HG03280 (cell line): ENCODE results near the gene NME1.
"Not testable (repeated sequence)": the region's sequence is repeated elsewhere in the genome, so short reads cannot be mapped to it uniquely, and the experiment has no call there.

Source experiments
- ATAC-seq: cut with Tn5 transposase; IDR thresholded peaks from one replicate; pipeline ENCODE4 v1.9.1; 2021; ENCODE audit warnings: mild to moderate bottlenecking, moderate library complexity; ENCODE audit not compliant: unreplicated experiment

NME1 gene

DNA sequence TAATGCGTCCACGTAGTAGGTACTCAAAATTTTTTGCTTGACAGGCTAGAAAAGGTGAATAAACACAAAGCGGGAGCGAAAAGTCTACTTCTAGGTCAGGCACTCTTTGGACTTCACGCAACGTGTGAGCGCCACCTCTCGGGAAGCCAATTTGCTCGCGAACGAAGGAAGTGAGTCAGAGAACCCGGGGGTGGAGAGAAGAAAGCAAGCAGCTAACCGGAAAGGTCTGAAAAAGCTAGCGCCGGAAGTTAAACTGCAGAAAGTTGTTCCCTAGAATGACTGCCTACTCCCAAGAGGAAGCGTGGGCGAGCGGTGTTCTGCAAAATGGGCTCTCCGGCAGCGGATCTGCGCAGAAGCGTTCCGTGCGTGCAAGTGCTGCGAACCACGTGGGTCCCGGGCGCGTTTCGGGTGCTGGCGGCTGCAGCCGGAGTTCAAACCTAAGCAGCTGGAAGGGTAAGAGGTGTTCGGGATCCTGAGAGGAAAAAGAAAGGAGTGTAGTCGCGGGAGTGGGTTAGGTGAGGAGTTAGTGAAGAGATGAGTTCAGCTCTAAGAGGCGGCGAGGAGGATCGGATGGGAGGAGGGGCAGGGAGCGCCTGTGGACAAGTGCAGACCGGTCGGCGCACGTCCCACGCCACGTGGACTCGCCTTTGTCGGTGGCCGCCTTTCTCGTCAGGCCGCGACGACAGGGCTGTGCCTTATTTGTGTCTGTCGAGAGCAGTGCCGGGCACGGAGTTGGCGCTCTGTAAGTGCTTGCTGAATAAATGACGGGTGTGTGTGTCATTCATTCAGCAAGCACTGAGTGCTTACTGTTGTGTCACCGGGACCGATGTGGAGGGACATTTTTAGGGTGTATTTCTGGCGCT is at the start of gene NME1:
Gene NME1 (plus strand): TSS at position 350 of the 863 bp plus-strand sequence. CDS start 2,096 bp downstream, outside the sequence.
- ATAC-seq, result peak; percentile 91

DNA sequence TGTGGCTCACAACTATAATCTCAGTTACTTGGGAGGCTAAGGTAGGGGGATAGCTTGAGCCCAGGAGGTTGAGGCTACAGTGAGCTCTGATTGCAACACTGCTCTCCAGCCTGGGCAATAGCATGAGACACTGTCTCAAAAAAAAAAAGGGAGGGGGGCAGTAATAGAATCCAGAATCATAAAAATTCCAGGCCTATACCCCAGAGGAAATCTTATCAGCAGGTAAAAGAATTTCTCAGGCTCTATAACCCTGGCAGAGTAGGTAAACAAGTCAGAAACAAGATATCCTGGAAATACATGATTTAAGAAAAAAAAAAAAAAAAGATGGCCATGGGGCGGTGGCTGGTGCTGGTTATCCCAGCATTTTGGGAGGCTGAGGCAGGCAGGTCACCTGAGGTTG is 45.6 kb upstream of the NME1 start:
- ATAC-seq, result no peak

DNA sequence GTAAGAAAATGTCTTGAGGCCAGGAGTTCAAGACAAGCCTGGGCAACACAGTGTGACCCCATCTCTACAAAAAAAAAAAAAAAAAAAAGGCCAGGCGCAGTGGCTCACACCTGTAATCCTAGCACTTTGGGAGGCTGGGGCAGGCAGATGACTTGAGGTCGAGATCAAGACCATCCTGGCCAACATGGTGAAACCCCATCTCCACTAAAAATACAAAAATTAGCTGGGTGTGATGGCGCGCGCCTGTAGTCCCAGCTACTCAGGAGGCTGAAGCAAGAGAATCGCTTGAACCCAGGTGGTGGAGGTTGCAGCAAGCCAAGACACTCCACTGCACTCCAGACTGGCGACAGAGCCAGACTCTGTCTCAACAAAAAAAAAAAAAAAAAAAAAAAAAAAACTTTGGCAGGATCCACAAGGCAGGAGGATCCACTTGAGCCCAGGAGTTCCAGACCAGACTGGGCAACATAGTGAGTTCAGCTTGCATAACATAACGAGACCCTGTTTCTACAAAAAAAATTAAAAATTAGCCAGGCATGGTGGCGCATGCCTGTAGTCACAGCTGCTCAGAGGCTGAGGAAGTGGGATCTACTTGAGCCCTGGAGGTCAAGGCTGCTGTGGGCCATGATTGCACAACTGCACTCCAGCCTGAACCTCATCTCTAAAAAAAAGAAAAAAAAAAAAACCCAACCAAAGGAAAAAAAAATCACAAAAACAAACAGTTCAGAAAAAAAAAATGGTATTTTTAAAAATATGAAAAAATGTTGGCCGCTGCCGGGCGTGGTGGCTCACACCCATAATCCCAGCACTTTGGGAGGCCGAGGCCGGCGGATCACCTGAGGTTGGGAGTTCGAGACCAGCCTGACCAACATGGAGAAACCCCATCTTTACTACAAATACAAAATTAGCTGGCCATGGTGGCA is 40.8 kb upstream of the NME1 start:
- ATAC-seq, result not testable (repeated sequence)

DNA sequence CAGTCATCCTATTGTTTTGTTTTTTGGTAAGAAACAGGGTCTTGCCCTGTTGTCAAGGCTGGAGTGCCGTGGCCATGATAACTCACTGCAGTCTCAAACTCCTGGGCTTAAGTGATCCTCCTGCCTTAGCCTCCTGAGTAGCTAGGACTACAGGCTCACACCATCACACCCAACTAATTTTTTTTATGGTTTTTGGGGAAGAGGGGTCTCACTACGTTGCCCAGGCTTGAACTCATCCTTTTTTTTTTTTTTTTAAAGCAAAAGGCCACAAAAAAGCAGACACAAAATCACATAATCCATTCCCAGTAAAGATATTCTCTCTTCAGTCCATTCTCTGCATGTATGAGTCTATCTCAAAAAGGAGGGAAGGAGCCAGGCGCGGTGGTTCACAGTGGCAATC is 38.2 kb upstream of the NME1 start:
- no peak for ATAC-seq

DNA sequence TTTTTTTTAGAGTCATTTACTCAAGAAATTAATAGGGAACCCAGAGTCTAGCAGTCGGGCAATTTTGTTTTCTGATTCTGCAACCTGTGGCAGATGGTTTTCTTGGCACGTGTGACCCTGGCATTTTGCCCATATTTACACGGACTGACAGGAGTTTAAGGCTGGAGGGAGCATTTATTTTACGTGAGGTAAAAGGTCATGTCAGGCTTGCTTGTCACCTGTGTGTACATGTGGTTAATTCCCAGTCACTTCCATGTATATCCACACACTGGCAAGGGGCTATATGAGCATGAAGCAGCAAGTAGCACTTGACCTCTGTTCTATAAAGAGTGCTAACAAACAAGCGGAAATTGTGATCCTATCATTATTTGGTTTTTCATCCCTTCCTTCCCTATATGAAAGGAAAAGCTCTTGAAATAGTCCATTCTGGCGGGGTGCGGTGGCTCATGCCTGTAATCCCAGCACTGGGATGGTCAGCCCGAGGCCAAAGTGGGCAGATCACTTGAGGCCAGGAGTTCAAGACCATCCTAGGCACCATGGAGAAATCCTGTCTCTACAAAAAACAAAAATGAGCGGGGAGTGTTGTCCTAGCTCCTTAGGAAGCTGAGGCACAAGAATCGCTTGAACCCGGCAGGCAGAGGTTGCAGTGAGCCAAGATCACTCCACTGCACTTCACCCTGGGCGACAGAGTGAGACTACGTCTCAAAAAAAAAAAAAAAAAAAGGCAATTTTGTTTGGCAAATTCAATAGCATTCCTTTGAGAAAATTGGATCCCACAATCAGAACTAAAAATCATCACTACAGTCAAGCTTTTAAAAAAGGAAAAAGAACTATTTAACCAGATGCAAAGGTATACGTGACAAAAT is 34.8 kb upstream of the NME1 start:
- ATAC-seq, result no peak

DNA sequence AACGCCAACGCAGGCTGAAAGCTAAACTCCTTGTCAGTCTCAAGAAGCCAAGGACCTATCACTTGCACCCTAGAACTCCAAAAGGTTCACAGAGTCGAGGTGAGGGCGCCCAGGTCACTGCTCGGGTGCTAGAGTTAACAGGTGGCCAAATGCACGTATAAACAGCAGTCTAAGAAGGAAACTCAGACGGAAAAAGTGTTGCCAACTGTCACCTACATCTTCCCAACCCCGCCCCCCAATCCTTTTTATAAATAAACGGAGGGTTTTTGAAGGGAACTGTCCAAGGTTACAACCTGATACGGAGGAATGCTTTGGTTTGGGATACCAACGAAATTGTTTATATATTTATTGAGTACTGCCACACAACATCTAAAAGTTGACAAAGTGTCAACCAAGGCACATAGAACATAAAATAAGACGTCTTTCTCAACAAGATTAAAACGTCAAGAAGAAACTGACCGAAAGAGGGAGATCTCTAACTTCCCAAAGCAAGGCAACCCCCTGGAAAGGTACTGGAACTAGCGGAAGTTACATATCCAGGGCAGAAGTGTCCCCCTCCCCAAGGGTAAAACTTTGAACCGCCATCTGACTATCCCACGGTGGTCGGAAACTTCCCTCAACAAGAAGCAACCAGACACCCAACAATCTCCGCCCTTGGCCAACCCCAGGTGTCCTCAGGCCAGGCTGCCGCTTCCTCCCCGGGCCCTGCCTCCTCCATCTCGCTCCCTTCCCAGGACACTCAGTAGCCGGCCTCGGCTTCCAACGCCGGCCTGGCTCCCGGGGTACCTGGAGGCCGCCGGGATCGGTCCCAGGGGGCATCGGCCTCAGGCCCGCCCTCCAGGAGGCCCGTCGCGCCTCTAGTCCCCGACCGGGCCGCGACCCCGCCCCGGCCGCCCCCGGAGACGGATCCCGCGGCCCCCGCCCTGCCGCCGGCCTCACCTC is 33.7 kb upstream of the NME1 start:
- peak; percentile 19 for ATAC-seq

DNA sequence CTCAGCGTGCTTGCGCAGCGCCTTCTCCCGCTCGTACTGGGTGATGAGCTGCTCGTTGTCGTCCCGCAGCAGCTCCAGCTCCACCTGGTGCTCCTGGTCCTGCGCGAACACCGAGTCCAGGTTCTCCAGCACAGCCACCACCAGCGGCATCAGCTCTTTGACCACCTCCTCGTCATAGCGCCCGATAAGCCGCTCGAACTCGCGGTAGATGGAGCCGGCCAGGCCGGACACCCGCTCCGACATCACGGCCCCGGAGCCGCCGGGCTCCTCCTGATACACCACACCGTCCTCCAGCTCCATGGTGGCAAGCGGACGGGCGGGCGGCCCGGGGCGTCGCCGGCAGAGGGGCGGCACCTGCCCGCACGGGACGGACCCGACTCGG is 33.0 kb upstream of the NME1 start:
- peak; percentile 27 for ATAC-seq

DNA sequence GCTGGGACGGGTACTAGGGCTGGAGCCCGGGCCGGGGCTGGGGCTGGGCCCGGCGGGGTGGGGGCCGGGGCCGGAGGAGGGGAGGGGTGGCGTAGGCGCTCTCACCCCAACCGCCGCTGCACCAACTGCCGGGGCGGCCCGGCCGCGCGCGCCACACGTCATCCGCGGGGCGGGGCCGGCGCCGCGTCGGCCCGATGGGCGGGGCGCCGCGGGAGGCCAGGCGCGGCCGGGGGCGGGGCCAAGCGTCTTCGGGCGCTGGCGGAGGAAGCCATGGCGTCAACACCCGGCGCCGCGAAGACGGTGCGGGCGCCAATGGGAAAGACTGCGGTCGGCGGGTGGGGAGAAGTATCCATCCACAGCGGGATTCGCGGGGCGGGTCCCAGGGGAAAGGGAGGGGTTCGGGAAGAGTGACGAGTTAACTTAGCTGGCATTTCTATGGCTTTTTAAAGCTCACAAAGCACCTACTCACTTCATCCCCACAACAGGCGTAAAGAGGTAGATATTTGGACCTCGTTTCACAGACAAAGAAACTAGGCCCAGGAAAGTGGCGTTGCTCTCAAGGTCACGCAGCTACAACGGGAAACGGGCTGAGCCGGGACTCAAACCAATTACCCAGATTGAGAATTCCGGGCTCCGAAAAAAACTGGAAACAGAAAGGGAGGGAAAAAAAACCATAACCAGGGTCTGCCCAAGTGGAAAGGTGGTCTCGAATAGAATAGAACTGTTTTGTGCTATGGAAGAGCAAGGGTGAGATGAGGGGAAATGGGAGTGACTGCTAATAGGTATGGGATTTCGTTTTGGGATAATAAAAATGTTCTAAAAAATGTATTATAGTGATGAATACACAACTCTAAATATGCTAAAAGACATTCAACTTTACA is 32.4 kb upstream of the NME1 start, which contains the start of gene SPAG9:
Gene SPAG9 (minus strand): TSS at position 130 of the 881 bp plus-strand sequence. CDS start 212 bp downstream, outside the sequence.
- peak; percentile 80 for ATAC-seq

DNA sequence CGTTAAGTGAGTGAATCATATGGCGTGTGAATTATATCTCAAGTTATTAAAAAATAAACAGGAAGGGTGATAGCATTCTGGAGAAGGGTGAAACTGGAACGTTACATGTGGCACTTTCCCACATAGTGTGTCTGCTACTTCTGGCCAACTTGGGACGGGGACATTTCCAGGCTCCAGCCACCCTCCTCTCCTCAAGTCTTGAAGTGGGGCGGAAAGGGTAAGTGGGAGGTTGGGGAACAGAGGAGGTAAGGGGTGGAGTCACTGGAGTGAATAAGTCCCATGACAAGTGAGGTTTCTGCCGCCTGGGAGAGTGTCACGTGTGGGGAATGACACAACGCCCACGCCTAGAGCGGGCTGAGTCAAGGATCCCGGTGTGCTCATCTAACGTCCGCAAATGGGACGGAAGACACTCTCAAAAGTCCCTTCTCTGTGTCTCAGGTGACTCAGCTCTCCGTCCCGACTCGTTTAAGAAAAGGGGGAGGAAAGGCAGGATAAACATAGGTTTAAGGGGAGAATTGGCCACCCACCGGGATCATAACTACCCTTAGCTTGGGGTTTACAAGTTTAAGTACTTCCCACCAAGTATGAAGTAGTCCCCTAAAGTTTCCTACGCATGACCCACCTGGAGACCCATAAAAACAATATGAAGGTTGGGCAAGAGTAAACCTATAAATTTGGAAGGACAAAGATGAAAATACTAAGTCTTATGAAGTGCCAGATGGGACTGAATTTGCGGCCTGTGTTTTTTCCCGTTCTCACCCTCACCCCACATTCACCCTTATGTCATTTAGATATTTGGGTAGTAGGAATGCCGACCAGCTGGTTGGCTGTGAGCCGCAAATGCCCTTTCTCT is 31.5 kb upstream of the NME1 start:
- ATAC-seq, result peak; percentile 30

DNA sequence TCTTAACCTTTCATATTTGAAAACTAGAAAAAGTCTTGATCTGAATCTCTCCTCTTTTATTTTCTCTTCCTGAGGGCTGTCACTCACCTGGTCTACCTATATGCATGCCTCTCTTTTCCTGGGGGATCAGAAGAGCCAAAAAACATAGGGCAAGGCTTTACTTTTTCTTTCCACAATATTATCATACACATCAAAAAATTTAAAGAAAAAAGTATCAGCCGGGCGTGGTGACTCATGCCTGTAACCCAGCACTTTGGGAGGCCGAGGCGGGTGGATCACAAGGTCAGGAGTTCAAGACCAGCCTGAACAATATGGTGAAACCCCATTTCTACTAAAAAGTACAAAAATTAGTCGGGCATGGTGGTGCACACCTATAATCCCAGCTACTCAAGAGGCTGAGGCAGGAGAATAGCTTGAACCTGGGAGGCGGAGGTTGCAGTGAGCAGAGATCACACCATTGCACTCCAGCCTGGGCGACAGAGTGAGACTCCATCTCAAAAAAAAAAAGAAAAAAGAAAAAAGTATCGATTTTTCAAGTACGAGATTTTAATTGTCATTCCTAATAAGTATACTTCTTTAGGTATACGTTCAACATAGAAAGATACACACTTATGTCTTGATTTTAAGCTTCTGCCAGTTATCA is 30.8 kb upstream of the NME1 start:
- not testable (repeated sequence) for ATAC-seq

DNA sequence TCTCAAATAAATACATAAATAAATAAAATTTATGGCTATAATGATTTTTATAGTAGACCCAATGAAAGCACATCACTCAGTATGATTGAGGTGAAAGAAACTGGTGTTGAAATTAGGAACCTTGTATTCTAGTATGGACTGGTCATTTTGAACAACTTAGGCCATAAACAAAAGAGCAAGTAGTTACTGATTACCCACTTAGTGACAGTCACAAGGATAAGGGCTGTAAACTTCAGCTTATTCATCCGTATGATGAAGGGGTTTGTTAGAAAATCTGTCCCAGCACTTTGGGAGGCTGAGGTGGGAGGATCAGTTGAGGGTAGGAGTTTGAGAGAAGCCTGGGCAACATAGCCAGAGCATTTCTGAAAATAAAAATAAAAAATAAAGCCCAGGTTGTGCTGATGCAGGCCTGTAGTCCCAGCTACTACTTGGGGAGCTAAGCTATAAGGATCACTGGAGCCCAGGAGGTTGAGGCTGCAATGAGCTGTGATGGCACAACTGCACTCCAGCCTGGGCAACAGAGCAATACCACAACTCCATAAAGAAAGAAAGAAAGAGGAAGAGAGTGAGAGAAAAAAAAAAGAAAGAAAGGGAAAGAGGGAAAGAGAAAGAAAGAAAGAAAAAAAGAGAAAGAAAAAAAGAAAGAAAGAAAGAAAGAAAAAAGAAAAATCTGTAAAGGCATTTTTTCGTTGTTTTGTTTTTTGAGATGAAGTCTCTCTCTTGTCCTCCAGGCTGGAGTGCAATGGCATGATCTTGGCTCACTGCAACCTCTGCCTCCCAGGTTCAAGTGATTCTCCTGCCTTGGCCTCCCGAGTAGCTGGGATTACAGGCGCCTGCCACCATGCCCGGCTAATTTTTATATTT is 28.5 kb upstream of the NME1 start:
- no peak for ATAC-seq

DNA sequence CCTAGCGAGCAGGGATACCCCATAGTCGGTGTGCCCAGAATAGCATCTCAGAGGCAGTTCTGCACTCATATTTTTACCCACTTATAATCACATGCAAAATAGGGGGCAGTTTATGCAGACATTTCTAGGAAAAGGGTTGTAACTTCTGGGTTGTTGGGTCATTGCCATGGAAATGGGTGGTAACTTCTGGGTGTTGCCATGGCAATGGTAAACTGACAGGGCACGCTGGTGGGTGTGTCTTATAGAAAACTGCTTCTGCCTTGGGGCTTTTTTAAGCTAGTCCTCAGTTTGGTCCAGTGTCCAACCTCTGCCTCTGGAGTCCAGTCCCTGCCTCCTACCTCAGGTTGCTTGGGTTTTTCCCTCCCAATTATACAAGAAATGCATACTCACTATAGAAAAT is 25.3 kb upstream of the NME1 start:
- ATAC-seq, result no peak

DNA sequence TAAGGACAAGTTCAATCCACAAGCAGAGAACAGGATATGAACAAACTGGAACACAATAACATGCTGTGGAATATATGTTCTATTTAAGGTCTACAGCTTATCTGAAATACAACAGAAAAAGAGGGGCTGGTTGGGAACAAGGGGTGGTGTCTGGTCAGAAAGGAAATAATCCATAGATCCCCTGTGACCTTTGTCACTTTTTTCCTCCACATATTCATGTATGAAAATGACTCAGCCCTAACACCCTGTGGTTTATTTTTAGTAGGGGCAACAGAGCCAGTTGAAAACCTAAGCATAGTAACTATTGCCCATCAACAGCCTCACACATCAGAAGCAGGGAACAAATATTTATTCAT is 20.4 kb upstream of the NME1 start:
- no peak for ATAC-seq

DNA sequence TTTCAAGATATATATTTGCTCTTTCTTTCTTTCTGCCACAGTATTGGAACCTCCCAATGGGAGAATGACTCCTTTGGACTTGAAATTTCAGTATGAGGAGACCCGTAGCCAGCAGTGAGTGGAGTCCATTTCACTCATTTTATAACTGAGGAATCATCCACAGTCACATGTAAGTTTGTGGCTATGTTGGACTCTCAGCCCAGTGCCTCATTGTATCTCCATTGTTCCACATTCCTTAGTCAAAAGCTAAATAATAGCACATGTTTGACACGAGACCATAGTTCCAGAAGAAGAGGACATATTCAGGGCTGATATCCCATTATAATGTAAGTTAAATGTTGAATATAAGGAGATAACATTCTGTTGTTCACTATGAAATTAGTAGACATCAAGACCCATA is 20.0 kb upstream of the NME1 start:
- no peak for ATAC-seq

DNA sequence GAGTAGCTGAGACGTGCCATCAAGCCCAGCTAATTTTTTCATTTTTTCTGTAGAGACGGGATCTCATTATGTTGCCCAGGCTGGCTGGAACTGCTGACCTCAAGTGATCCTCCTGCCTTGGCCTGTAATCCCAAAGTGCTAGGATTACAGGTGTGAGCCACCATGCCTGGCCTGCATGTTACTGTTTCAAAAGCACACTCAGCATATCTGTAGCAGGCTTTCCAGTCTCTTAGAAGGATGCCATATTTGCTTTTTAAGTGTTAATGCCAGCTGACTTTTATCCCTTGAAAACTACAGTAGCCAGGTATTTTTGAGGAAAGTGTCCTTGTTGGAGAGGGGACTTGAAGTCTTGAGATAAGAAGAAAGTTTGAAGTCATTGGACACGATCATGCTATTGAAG is 17.4 kb upstream of the NME1 start:
- no peak for ATAC-seq

DNA sequence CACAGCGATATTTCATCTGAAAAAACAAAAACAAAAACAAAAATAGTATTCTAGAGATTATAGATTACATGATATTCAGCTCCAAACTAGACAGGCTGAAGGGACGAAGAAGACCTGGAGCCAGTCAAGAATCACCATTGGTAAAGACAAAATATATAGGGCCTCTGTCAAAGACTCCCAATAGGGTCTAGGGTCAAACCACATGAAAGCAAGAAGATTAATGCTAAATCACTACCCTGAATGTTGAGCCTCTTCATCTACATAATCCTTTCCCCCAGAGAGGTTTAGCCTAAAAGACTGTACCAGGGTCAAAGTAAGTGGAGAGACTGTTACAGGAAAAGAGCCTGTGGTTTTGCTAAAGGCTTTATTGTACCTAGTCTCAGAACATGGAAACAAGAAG is 10.8 kb upstream of the NME1 start:
- no peak for ATAC-seq
